ENCODE results near the gene KAT5.
"Not testable (repeated sequence)": the region's sequence is repeated elsewhere in the genome, so short reads cannot be mapped to it uniquely, and the experiment has no call there.

- not testable (repeated sequence) for TF ChIP-seq SMC3 (conservative IDR thresholded peaks at IDR 0.05; ENCODE audit: poor library complexity); CTCF (IDR thresholded peaks at IDR 0.05; ENCODE audit: poor library complexity, severe bottlenecking); EP300 (conservative IDR thresholded peaks at IDR 0.05; ENCODE audit: poor library complexity, severe bottlenecking); RAD21 (conservative IDR thresholded peaks at IDR 0.05); REST (IDR thresholded peaks at IDR 0.05; ENCODE audit: borderline replicate concordance); POLR2AphosphoS5 (IDR thresholded peaks at IDR 0.05)
These were observed 50.8 kb downstream of the KAT5 start for GRCh38 chr11:65762816-65763215.
